H9 (cell line): ENCODE measurements around the gene CHKB. TPM values are rescaled to one million over a fixed set of nuclear protein-coding genes. Genes with fewer than 3 reads are reported as not detected.
A peak's percentile ranks its signal among the peaks of the same experiment; 100 is the strongest.

Source experiments
- DNase-seq: peaks from one replicate; pipeline ENCODE4 v3.0.0-alpha.2; 2017
- H2AFZ ChIP-seq: one replicate; pipeline ENCODE4 v1.6.1; 2013; ENCODE audit warnings: mild to moderate bottlenecking, low read length, control low read depth, moderate library complexity
- H2AK5ac ChIP-seq: 2 replicates; pipeline ENCODE4 v1.6.1; 2013; ENCODE audit warnings: low read length, control low read depth, mixed read lengths; ENCODE audit not compliant: insufficient read length
- H2BK120ac ChIP-seq: one replicate; pipeline ENCODE4 v1.6.1; 2013; ENCODE audit warnings: low read depth, mild to moderate bottlenecking, low read length, control low read depth, inconsistent platforms; ENCODE audit not compliant: poor library complexity, severe bottlenecking
- H2BK12ac ChIP-seq: 2 replicates; pipeline ENCODE4 v1.6.1; 2013; ENCODE audit warnings: low read length, control low read depth, mixed read lengths, low read depth; ENCODE audit not compliant: insufficient read length
- H2BK15ac ChIP-seq: 2 replicates; pipeline ENCODE4 v1.6.1; 2013; ENCODE audit warnings: low read depth, low read length, control low read depth
- H2BK20ac ChIP-seq: one replicate; pipeline ENCODE4 v1.6.1; 2013; ENCODE audit warnings: low read depth, mild to moderate bottlenecking, low read length, control low read depth, inconsistent platforms; ENCODE audit not compliant: poor library complexity, severe bottlenecking
- H2BK5ac ChIP-seq: 2 replicates; pipeline ENCODE4 v1.6.1; 2013; ENCODE audit warnings: low read length, control low read depth, mixed read lengths; ENCODE audit not compliant: insufficient read length
- H3K14ac ChIP-seq: 2 replicates; pipeline ENCODE4 v1.6.1; 2013; ENCODE audit warnings: low read length, control low read depth; ENCODE audit not compliant: insufficient read depth
- H3K18ac ChIP-seq: 2 replicates; pipeline ENCODE4 v1.6.1; 2013; ENCODE audit warnings: low read depth, mild to moderate bottlenecking, mixed read lengths, low read length, control low read depth; ENCODE audit not compliant: insufficient read length
- H3K23ac ChIP-seq: 2 replicates; pipeline ENCODE4 v1.6.1; 2013; ENCODE audit warnings: low read length, control low read depth, mixed read lengths, low read depth; ENCODE audit not compliant: insufficient read length
- H3K23me2 ChIP-seq: 2 replicates; pipeline ENCODE4 v1.6.1; 2013; ENCODE audit warnings: low read depth, mild to moderate bottlenecking, mixed read lengths, low read length, control low read depth; ENCODE audit not compliant: insufficient read length, poor library complexity, severe bottlenecking
- H3K27ac ChIP-seq: 2 replicates; pipeline ENCODE4 v1.5.1; 2013; ENCODE audit warnings: low read length, control low read depth, mixed read lengths, low read depth; ENCODE audit not compliant: insufficient read length
- H3K27me3 ChIP-seq: 2 replicates; pipeline ENCODE4 v1.6.1; 2013; ENCODE audit warnings: low read length, control low read depth, inconsistent platforms; ENCODE audit not compliant: insufficient read depth
- H3K4ac ChIP-seq: 2 replicates; pipeline ENCODE4 v1.6.1; 2013; ENCODE audit warnings: low read depth, mild to moderate bottlenecking, control low read depth, inconsistent platforms, low read length, moderate library complexity
- H3K4me1 ChIP-seq: 2 replicates; pipeline ENCODE4 v1.6.1; 2013; ENCODE audit warnings: low read length, control low read depth, inconsistent platforms; ENCODE audit not compliant: insufficient read depth
- H3K4me2 ChIP-seq: 2 replicates; pipeline ENCODE4 v1.6.1; 2013; ENCODE audit warnings: low read length, control low read depth, mixed read lengths; ENCODE audit not compliant: insufficient read length, insufficient read depth
- H3K56ac ChIP-seq: 2 replicates; pipeline ENCODE4 v1.6.1; 2013; ENCODE audit warnings: low read depth, mild to moderate bottlenecking, mixed read lengths, low read length, control low read depth; ENCODE audit not compliant: insufficient read length
- H3K79me1 ChIP-seq: 2 replicates; pipeline ENCODE4 v1.6.1; 2013; ENCODE audit warnings: low read depth, mild to moderate bottlenecking, moderate library complexity, low read length, control low read depth, inconsistent platforms; ENCODE audit not compliant: insufficient read depth, poor library complexity, severe bottlenecking
- H3K79me2 ChIP-seq: 2 replicates; pipeline ENCODE4 v1.6.1; 2013; ENCODE audit warnings: low read length, control low read depth, inconsistent platforms; ENCODE audit not compliant: insufficient read depth
- H3K9ac ChIP-seq: 2 replicates; pipeline ENCODE4 v1.6.1; 2013; ENCODE audit warnings: low read length, control low read depth, mixed read lengths; ENCODE audit not compliant: insufficient read length; ENCODE audit errors: extremely low read depth
- H3K9me3 ChIP-seq: one replicate; pipeline ENCODE4 v1.6.1; 2013; ENCODE audit warnings: low read depth, low read length, inconsistent platforms; ENCODE audit not compliant: control insufficient read depth
- H3T11ph ChIP-seq: one replicate; pipeline ENCODE4 v1.6.1; 2013; ENCODE audit warnings: mild to moderate bottlenecking, low read length, control low read depth, inconsistent platforms
- H4K20me1 ChIP-seq: one replicate; pipeline ENCODE4 v1.6.1; 2013; ENCODE audit not compliant: control insufficient read depth, insufficient read length, insufficient read depth
- H4K5ac ChIP-seq: 2 replicates; pipeline ENCODE4 v1.6.1; 2013; ENCODE audit warnings: low read depth, mild to moderate bottlenecking, mixed read lengths, low read length, control low read depth; ENCODE audit not compliant: insufficient read length
- H4K8ac ChIP-seq: replicated peaks from 2 replicates; pipeline ENCODE4 v1.6.1; 2013; ENCODE audit warnings: low read length, control low read depth, mixed read lengths, low read depth; ENCODE audit not compliant: insufficient read length
- H4K91ac ChIP-seq: 2 replicates; pipeline ENCODE4 v1.6.1; 2013; ENCODE audit warnings: low read depth, mild to moderate bottlenecking, moderate library complexity, mixed read lengths, low read length, control low read depth; ENCODE audit not compliant: insufficient read length
- H3K27ac Mint-ChIP-seq, 3 experiments: 2 replicates in 2 of 3; 3 replicates in 1 of 3; pipeline ENCODE4 v1.8.0; 2020 to 2021; ENCODE audit warnings: mixed read lengths in 3 of 3, mild to moderate bottlenecking in 1 of 3, moderate library complexity in 1 of 3
- H3K27me3 Mint-ChIP-seq: 2 replicates; pipeline ENCODE4 v1.8.0; 2021; ENCODE audit warnings: low read depth, mild to moderate bottlenecking, moderate library complexity, mixed read lengths
- H3K36me3 Mint-ChIP-seq, 3 experiments: 2 replicates in 2 of 3; 3 replicates in 1 of 3; pipeline ENCODE4 v1.8.0; 2020 to 2021; ENCODE audit warnings: low read depth in 3 of 3, mixed read lengths in 3 of 3; ENCODE audit not compliant: insufficient read depth in 1 of 3
- H3K4me1 Mint-ChIP-seq, 2 experiments: 2 replicates each; pipeline ENCODE4 v1.8.0; 2020; ENCODE audit warnings: mixed read lengths in 2 of 2
- H3K4me3 Mint-ChIP-seq, 2 experiments: 2 replicates in 1 of 2; 3 replicates in 1 of 2; pipeline ENCODE4 v1.8.0; 2020 to 2021; ENCODE audit warnings: mild to moderate bottlenecking in 2 of 2, mixed read lengths in 2 of 2, moderate library complexity in 1 of 2
- H3K9me3 Mint-ChIP-seq, 2 experiments: 2 replicates in 1 of 2; 3 replicates in 1 of 2; pipeline ENCODE4 v1.8.0; 2020; ENCODE audit warnings: mild to moderate bottlenecking in 2 of 2, mixed read lengths in 2 of 2, moderate library complexity in 1 of 2
- CTCF ChIP-seq: fragments of 200-600 bp; sonication (generic); conservative IDR thresholded peaks from 3 replicates; pipeline ENCODE4 v1.8.0; 2021; ENCODE audit warnings: antibody characterized with exemption, mild to moderate bottlenecking
- WGBS: extraction: QIAGEN DNeasy Blood & Tissue Kit; methylation state at CpG from one replicate; pipeline ENCODE4 v1.1.7; 2013; ENCODE audit warnings: missing lambda C conversion rate, low lambda C conversion rate, mixed read lengths; ENCODE audit not compliant: insufficient read length; ENCODE audit errors: extremely low coverage; 5-methylcytosine and 5-hydroxymethylcytosine counted together
- total RNA-seq: library from RNA; stranded (reverse); gene quantifications from 2 replicates; pipeline ENCODE4 v1.2.1, GENCODE V29; 2021

Gene CHKB
- total RNA-seq, 1 experiment from 2014 or later, result 64.9 TPM

GRCh38 chr22:50577697-50577986, 5.0 kb downstream of the CHKB start:
- no peak for DNase-seq
- peaks cover 4 to 56% (median 48%) of the 10 kb centered on the region in 3 experiments for H3K36me3 Mint-ChIP-seq
- no peak for TF ChIP-seq CTCF
- Histone ChIP-seq H4K5ac (no peak overlapping the region), H3K27ac (no peak overlapping the region), H2AFZ (no peak overlapping the region), H2BK12ac (no peak overlapping the region), H3T11ph (no peak overlapping the region), H3K23ac (no peak overlapping the region), H3K4me2 (no peak overlapping the region), H3K4ac (no peak overlapping the region), H3K4me1 (peaks cover 2% of the 10 kb centered on the region; the same call in 1 of the 2 replicates), H3K14ac (no peak overlapping the region), H4K91ac (no peak overlapping the region), H3K9me3 (no peaks in the 10 kb centered on the region), H3K79me2 (no peaks in the 10 kb centered on the region), H2BK20ac (no peak overlapping the region), H2BK5ac (no peak overlapping the region), H3K56ac (no peak overlapping the region), H2BK120ac (no peak overlapping the region), H3K9ac (no peak overlapping the region), H2AK5ac (no peak overlapping the region), H4K8ac (no peak overlapping the region), H3K79me1 (peaks cover 4% of the 10 kb centered on the region), H4K20me1 (no peaks in the 10 kb centered on the region), H3K23me2 (no peaks in the 10 kb centered on the region), H2BK15ac (no peak overlapping the region), H3K18ac (no peak overlapping the region), H3K27me3 (no peaks in the 10 kb centered on the region)
- no peak overlapping the region for H3K4me3 Mint-ChIP-seq
- H3K27me3 Mint-ChIP-seq, result no peaks in the 10 kb centered on the region; the same call in 1 of the 2 replicates
- peak overlapping the region in 1 of 3 experiments; percentile 70; a peak in 3 of 7 replicates for H3K27ac Mint-ChIP-seq
- no peaks in the 10 kb centered on the region for H3K9me3 Mint-ChIP-seq
- H3K4me1 Mint-ChIP-seq, result 0 out of 4 replicates have a peak, but pooled peaks cover 0 to 6% of the 10 kb centered on the region in 2 experiments
- no CpG with 5 or more reads among the region's 23 CpGs for WGBS
